Right lung (tissue), 5 donors: ENCODE results near the gene STAG2. TPM values are rescaled to one million over a fixed set of nuclear protein-coding genes. Genes with fewer than 3 reads are reported as not detected.
A peak's percentile ranks its signal among the peaks of the same experiment; 100 is the strongest.
"Not testable (repeated sequence)": the region's sequence is repeated elsewhere in the genome, so short reads cannot be mapped to it uniquely, and the experiment has no call there.

ENCODE experiments used
- DNase-seq, 2 donors: peaks; one replicate each; pipeline ENCODE4 v3.0.0-alpha.2; 2013
- polyA plus RNA-seq, 5 donors: library from polyadenylated mRNA; unstranded; fragments of 120-200 nt; gene quantifications; one replicate each; pipeline versions ENCODE4 v1.2.1 to v1.2.3, GENCODE V29; 2013; ENCODE audit warnings: inconsistent platforms in 1 of 5, low replicate concordance in 1 of 5; ENCODE audit not compliant: insufficient read length in 5 of 5, insufficient read depth in 1 of 5

STAG2 gene
- polyA plus RNA-seq, 5 donors: 71.1 to 145 (median 135) TPM

- DNase-seq: no peak
Measured at GRCh38 chrX:124033821-124034220, 72.3 kb downstream of the STAG2 start.

GRCh38 chrX:124035657-124036056, 74.2 kb downstream of the STAG2 start:
- no peak for DNase-seq

- DNase-seq: no peak
Measured at GRCh38 chrX:124042042-124042441, 80.5 kb downstream of the STAG2 start.

GRCh38 chrX:124045109-124045508, 83.6 kb downstream of the STAG2 start:
- DNase-seq: no peak

GRCh38 chrX:124084417-124084816, 122.9 kb downstream of the STAG2 start:
- DNase-seq: not testable (repeated sequence)

GRCh38 chrX:124085063-124085462, 123.6 kb downstream of the STAG2 start:
- DNase-seq: no peak

- DNase-seq: no peak
Measured at GRCh38 chrX:124086411-124086810, 124.9 kb downstream of the STAG2 start.

- no peak for DNase-seq
Measured at GRCh38 chrX:124087000-124087746, 125.7 kb downstream of the STAG2 start.

GRCh38 chrX:124093222-124093621, 131.7 kb downstream of the STAG2 start:
- DNase-seq: no peak

GRCh38 chrX:124097116-124097515, 135.6 kb downstream of the STAG2 start:
- no peak for DNase-seq

GRCh38 chrX:124098089-124098488, 136.6 kb downstream of the STAG2 start:
- DNase-seq: peak; percentile 6 to 8

- DNase-seq: no peak
Measured at GRCh38 chrX:124103966-124104365, 142.5 kb downstream of the STAG2 start.

- DNase-seq: not testable (repeated sequence)
Measured at GRCh38 chrX:124104512-124104911, 143.0 kb downstream of the STAG2 start.

GRCh38 chrX:124113621-124114600, 152.4 kb downstream of the STAG2 start:
- no peak for DNase-seq

- no peak for DNase-seq
Measured at GRCh38 chrX:124117325-124117724, 155.8 kb downstream of the STAG2 start.

GRCh38 chrX:124125471-124125870, 164.0 kb downstream of the STAG2 start:
- DNase-seq: no peak

- DNase-seq: no peak
Measured at GRCh38 chrX:124127496-124127895, 166.0 kb downstream of the STAG2 start.

- not testable (repeated sequence) for DNase-seq
Measured at GRCh38 chrX:124132437-124132836, 170.9 kb downstream of the STAG2 start.

GRCh38 chrX:124145749-124146148, 184.2 kb downstream of the STAG2 start:
- DNase-seq: no peak

GRCh38 chrX:124151195-124151594, 189.7 kb downstream of the STAG2 start:
- DNase-seq: no peak
